ENCODE measurements around the gene TRAM2. TPM values are rescaled to one million over a fixed set of nuclear protein-coding genes. Genes with fewer than 3 reads are reported as not detected.

The TRAM2 gene
- total and polyA plus RNA-seq, 2 of the 13 experiments (the other 11 are each of a cell fraction or from before 2014, with no cell fraction given), result 49.1 to 72.5 TPM

GRCh38 chr6:52519618-52520017, 57.2 kb downstream of the TRAM2 start:
- in situ Hi-C loops (cut with HindIII; ENCODE audit: extremely low pct_ligation_motif_present, low pct_unique_long_range_greater_than_20kb) (loop anchor here (5.0 kb wide), 1 partner anchor 58 kb away; the partner anchor contains the start of gene TRAM2), intact Hi-C loops (cut with micrococcal nuclease; ENCODE audit: unreplicated experiment) (loop anchor here (2.0 to 10.0 kb wide), 2 partner anchors 57 to 145 kb away; partner anchors contain the start of gene TRAM2)
- Histone ChIP-seq H3K79me2 (ENCODE audit: insufficient read depth, low read length) (peaks cover 53% of the 10 kb centered on the region), H3K27ac (ENCODE audit: extremely low read length, insufficient read depth, low read length) (no peak overlapping the region), H3K36me3 (replicated peaks in 1 of 2; ENCODE audit: control insufficient read depth in 1 of 2, insufficient read depth in 2 of 2, low read length in 2 of 2) (peaks cover 20 to 63% of the 10 kb centered on the region in 2 experiments), H3K9ac (ENCODE audit: insufficient read depth, low read depth, low read length) (no peak overlapping the region), H3K4me2 (ENCODE audit: low read depth, low read length) (no peak overlapping the region), H2AFZ (ENCODE audit: low read length) (no peak overlapping the region), H3K9me3 (ENCODE audit: low read length) (no peaks in the 10 kb centered on the region), H3K27me3 (ENCODE audit: control insufficient read depth in 1 of 2, insufficient read depth in 2 of 2, low read length in 2 of 2) (no peaks in the 10 kb centered on the region), H3K4me1 (ENCODE audit: insufficient read depth, low read length) (peaks cover 83% of the 10 kb centered on the region), H3K4me3 (replicated peaks in 1 of 3; ENCODE audit: insufficient read depth in 1 of 3, low read depth in 2 of 3, low read length in 3 of 3) (no peak overlapping the region), H4K20me1 (ENCODE audit: insufficient read depth, low read length) (0 out of 2 replicates have a peak, but pooled peaks cover 3% of the 10 kb centered on the region)
- no TSS peak for BruUV-seq (replicated peaks)
- FAIRE-seq, result no peak
- 94% methylated on average over 4 of the region's 4 CpGs for WGBS (ENCODE audit: low lambda C conversion rate)
- no peak for DNase-seq (ENCODE audit: low spot score)
- CTCF ChIA-PET (ENCODE audit: low intra/inter-chr PET ratio, low total read pairs), result no interaction called here
- no peak for ATAC-seq
- TF ChIP-seq HNRNPUL1 (IDR thresholded peaks at IDR 0.05; ENCODE audit: low read depth, low read length) (no peak), POLR2AphosphoS2 (IDR thresholded peaks at IDR 0.05; ENCODE audit: low read depth, low read length) (no peak), ZNF652 (CRISPR knock-in tag; IDR thresholded peaks at IDR 0.05; ENCODE audit: borderline replicate concordance, low read depth) (no peak)
- POLR2A ChIA-PET, result no interaction called here

- peak overlapping the region in 2 of 3 experiments; percentile 10 to 52; a peak in 3 of 6 replicates for H3K4me3 ChIP-seq (replicated peaks in 1 of 3; ENCODE audit: insufficient read depth in 1 of 3, low read depth in 2 of 3, low read length in 3 of 3)
- DNase-seq (ENCODE audit: low spot score) (no peak), ATAC-seq (peak; percentile 5), FAIRE-seq (no peak)
- no peaks in the 10 kb centered on the region for H3K9me3 ChIP-seq (ENCODE audit: low read length)
- intact Hi-C loops (cut with micrococcal nuclease; ENCODE audit: unreplicated experiment) (loop anchor here (2.0 to 10.0 kb wide), 2 partner anchors 58 to 146 kb away; partner anchors contain the start of gene TRAM2), in situ Hi-C loops (cut with HindIII; ENCODE audit: extremely low pct_ligation_motif_present, low pct_unique_long_range_greater_than_20kb) (loop anchor here (5.0 kb wide), 1 partner anchor 59 kb away; the partner anchor contains the start of gene TRAM2)
- peak overlapping the region; percentile 74 for H3K4me2 ChIP-seq (ENCODE audit: low read depth, low read length)
- POLR2A ChIA-PET, result interaction anchor here (0.9 to 4.3 kb wide), 7 partner anchors 10 to 98 kb away, joined by 3 to 22 read pairs (median 4); partner anchors contain the start of genes EFHC1 and TRAM2
- H3K9ac ChIP-seq (ENCODE audit: insufficient read depth, low read depth, low read length), result peak overlapping the region; percentile 55
- WGBS (ENCODE audit: low lambda C conversion rate), result 60% methylated on average over 13 of the region's 13 CpGs
- peaks cover 50% of the 10 kb centered on the region for H3K79me2 ChIP-seq (ENCODE audit: insufficient read depth, low read length)
- BruUV-seq (replicated peaks), result no TSS peak
- H2AFZ ChIP-seq (ENCODE audit: low read length), result no peak overlapping the region
- peaks cover 29 to 69% of the 10 kb centered on the region in 2 experiments for H3K36me3 ChIP-seq (replicated peaks in 1 of 2; ENCODE audit: control insufficient read depth in 1 of 2, insufficient read depth in 2 of 2, low read length in 2 of 2)
- peaks cover 82% of the 10 kb centered on the region for H3K4me1 ChIP-seq (ENCODE audit: insufficient read depth, low read length)
- CTCF ChIA-PET (ENCODE audit: low intra/inter-chr PET ratio, low total read pairs), result interaction anchor here (0.5 kb wide), 1 partner anchor 146 kb away, joined by 3 read pairs; no protein-coding TSS in a partner anchor
- H3K27ac ChIP-seq (ENCODE audit: extremely low read length, insufficient read depth, low read length), result peak overlapping the region; percentile 73
- H4K20me1 ChIP-seq (ENCODE audit: insufficient read depth, low read length), result 0 out of 2 replicates have a peak, but pooled peaks cover 3% of the 10 kb centered on the region
- H3K27me3 ChIP-seq (ENCODE audit: control insufficient read depth in 1 of 2, insufficient read depth in 2 of 2, low read length in 2 of 2), result no peaks in the 10 kb centered on the region
- TF ChIP-seq, protein P1, sequence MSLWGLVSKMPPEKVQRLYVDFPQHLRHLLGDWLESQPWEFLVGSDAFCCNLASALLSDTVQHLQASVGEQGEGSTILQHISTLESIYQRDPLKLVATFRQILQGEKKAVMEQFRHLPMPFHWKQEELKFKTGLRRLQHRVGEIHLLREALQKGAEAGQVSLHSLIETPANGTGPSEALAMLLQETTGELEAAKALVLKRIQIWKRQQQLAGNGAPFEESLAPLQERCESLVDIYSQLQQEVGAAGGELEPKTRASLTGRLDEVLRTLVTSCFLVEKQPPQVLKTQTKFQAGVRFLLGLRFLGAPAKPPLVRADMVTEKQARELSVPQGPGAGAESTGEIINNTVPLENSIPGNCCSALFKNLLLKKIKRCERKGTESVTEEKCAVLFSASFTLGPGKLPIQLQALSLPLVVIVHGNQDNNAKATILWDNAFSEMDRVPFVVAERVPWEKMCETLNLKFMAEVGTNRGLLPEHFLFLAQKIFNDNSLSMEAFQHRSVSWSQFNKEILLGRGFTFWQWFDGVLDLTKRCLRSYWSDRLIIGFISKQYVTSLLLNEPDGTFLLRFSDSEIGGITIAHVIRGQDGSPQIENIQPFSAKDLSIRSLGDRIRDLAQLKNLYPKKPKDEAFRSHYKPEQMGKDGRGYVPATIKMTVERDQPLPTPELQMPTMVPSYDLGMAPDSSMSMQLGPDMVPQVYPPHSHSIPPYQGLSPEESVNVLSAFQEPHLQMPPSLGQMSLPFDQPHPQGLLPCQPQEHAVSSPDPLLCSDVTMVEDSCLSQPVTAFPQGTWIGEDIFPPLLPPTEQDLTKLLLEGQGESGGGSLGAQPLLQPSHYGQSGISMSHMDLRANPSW (CRISPR knock-in tag; IDR thresholded peaks at IDR 0.05; ENCODE audit: borderline replicate concordance), result no peak
- TF ChIP-seq KLF11 (CRISPR knock-in tag; IDR thresholded peaks at IDR 0.05) (peak; percentile 18; the same call in 1 of the 2 replicates), ZC3H13 (CRISPR knock-in tag; IDR thresholded peaks at IDR 0.05) (peak; percentile 21; the same call in 1 of the 2 replicates), SALL1 (CRISPR knock-in tag; IDR thresholded peaks at IDR 0.05) (0 out of 2 replicates have a peak, but pooled peaks have one; percentile 5), MAFK (conservative IDR thresholded peaks at IDR 0.05 in 1 of 2, IDR thresholded peaks at IDR 0.05 in 1 of 2; ENCODE audit: low read length in 2 of 2) (peak; percentile 92 to 93), ZBTB1 (CRISPR knock-in tag; IDR thresholded peaks at IDR 0.05; ENCODE audit: borderline replicate concordance) (no peak), ZNF274 (CRISPR knock-in tag; IDR thresholded peaks at IDR 0.05) (peak; percentile 14; the same call in 1 of the 2 replicates), RNF219 (CRISPR knock-in tag; IDR thresholded peaks at IDR 0.05) (no peak)
These were observed 58.4 kb downstream of the TRAM2 start for GRCh38 chr6:52518279-52518945.

Measured in HepG2 (cell line).